ENCODE measurements around the gene GPAT2.
"Not testable (repeated sequence)": the region's sequence is repeated elsewhere in the genome, so short reads cannot be mapped to it uniquely, and the experiment has no call there.

Gene GPAT2

GRCh38 chr2:96034792-96035191 is at the start of gene GPAT2:
Gene GPAT2, minus strand, starts transcription at chr2:96034916. Its CDS starts 2,557 bp downstream, at chr2:96032359.
- not testable (repeated sequence) for H3K27ac ChIP-seq

- TF ChIP-seq ZFX (IDR thresholded peaks at IDR 0.05) (no peak), CTCF (conservative IDR thresholded peaks at IDR 0.05) (no peak)
- H3K27ac ChIP-seq = no peak overlapping the region
These were observed 49.5 kb upstream of the GPAT2 start for GRCh38 chr2:96083989-96084857.

- TF ChIP-seq CTCF (conservative IDR thresholded peaks at IDR 0.05) (no peak), ZFX (IDR thresholded peaks at IDR 0.05) (no peak)
- no peak overlapping the region for H3K27ac ChIP-seq
These were observed 48.6 kb upstream of the GPAT2 start for GRCh38 chr2:96083064-96083939.

GRCh38 chr2:96082211-96083063 is 47.7 kb upstream of the GPAT2 start:
- H3K27ac ChIP-seq = no peak overlapping the region
- no peak for TF ChIP-seq CTCF (conservative IDR thresholded peaks at IDR 0.05)
- no peak for TF ChIP-seq ZFX (IDR thresholded peaks at IDR 0.05)

GRCh38 chr2:96081042-96081441 is 46.3 kb upstream of the GPAT2 start:
- TF ChIP-seq ZFX (IDR thresholded peaks at IDR 0.05) = no peak
- TF ChIP-seq CTCF (conservative IDR thresholded peaks at IDR 0.05) = no peak
- H3K27ac ChIP-seq = no peak overlapping the region

GRCh38 chr2:96075199-96075771 is 40.6 kb upstream of the GPAT2 start:
- TF ChIP-seq CTCF (conservative IDR thresholded peaks at IDR 0.05) = no peak
- no peak for TF ChIP-seq ZFX (IDR thresholded peaks at IDR 0.05)
- H3K27ac ChIP-seq = no peak overlapping the region

GRCh38 chr2:96074156-96074555 is 39.4 kb upstream of the GPAT2 start:
- no peak for TF ChIP-seq ZFX (IDR thresholded peaks at IDR 0.05)
- no peak for TF ChIP-seq CTCF (conservative IDR thresholded peaks at IDR 0.05)

More at GRCh38 chr2:96074156-96074555, 39.4 kb upstream of the GPAT2 start:
- H3K27ac ChIP-seq = no peak overlapping the region

Measured in C4-2B (cell line).